Hematopoietic multipotent progenitor cell treated with erythropoietin and hydrocortisone succinate and interleukin-3 and kit ligand, for 17 days (in vitro differentiated cells): ENCODE results near the gene UBL4B.

ENCODE experiments used
- DNase-seq: peaks from one replicate; pipeline ENCODE4 v3.0.0-alpha.2; 2015; ENCODE audit warnings: low spot score

The UBL4B gene

GRCh38 chr1:110114784-110115183 is 2.5 kb downstream of the UBL4B start:
- no peak for DNase-seq

GRCh38 chr1:110118636-110119396 is 6.6 kb downstream of the UBL4B start:
- no peak for DNase-seq

GRCh38 chr1:110119843-110120242 is 7.6 kb downstream of the UBL4B start:
- no peak for DNase-seq

GRCh38 chr1:110120960-110121561 is 8.8 kb downstream of the UBL4B start:
- DNase-seq, result no peak

GRCh38 chr1:110123224-110123623 is 11.0 kb downstream of the UBL4B start:
- no peak for DNase-seq

- no peak for DNase-seq
Observed at GRCh38 chr1:110125810-110126209, 13.6 kb downstream of the UBL4B start.

GRCh38 chr1:110130113-110130591 is 17.9 kb downstream of the UBL4B start:
- DNase-seq, result no peak

DNA sequence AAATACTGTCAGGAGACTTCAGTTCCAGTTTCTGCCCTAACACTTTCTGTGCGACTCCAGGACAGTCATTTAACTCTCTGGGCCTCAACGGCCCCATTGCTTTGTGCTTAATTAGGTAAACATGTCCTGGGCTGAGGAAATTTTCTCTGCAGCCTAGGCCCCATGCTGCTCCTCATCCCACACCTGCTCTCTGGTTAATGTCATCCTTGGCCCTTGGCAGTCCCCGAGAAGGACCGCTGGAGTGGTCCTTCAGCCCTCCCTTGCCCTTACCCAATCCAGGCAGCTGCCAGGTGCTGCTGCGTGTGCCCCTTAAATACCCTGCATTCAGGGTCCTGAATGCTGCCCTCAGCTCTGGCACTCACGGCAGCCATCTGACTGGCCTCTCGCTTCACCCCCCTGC is 18.7 kb downstream of the UBL4B start:
- no peak for DNase-seq

GRCh38 chr1:110132682-110133081 is 20.4 kb downstream of the UBL4B start:
- no peak for DNase-seq

GRCh38 chr1:110133436-110133835 is 21.2 kb downstream of the UBL4B start:
- no peak for DNase-seq

DNA sequence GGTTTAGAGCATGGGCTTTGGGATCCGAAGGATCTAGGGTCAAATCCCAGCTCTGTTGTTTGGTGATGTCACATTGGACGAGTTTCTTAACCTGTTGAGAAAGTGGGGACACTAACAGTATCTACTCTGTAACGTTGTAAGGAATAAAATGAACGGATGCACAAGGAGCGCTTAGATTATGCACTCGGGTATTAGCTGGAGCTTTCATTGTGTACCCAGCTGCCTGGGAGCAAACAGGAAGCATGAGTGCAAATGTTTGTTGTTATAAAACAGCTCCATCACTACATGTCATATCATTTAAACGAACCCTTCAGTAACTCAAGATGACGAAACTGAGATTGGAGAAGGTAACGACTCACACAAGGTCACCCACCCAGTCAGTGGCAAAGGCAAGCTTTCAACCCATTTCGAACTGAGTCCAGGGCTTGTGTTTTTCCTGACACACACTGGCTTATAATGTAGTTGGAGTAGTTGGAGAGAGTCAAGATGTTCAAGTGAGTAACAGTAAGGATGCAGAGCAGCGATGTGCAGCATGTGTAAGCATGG is 21.9 kb downstream of the UBL4B start:
- DNase-seq, result no peak

- DNase-seq, result no peak
Observed at GRCh38 chr1:110135246-110135645, 23.0 kb downstream of the UBL4B start.

DNA sequence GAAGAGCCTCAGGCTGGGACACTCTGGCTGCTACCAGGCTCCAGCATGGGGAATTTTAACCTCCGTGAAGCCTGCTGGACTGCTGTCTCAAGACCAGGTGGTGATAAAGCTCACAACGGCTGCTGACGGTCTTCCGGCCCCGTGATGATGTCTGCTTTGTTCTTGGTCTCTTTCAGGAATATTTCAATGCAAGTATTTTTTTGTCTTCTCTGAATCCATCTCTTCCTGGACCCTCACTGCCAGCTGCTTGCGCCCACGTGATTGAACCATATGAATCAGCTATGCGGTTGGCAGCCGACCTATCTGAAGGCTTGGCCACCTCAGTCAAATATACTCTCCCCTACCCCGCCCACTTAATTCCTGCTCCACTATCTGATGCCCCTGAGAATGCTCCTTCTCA is 23.4 kb downstream of the UBL4B start:
- DNase-seq, result no peak

DNA sequence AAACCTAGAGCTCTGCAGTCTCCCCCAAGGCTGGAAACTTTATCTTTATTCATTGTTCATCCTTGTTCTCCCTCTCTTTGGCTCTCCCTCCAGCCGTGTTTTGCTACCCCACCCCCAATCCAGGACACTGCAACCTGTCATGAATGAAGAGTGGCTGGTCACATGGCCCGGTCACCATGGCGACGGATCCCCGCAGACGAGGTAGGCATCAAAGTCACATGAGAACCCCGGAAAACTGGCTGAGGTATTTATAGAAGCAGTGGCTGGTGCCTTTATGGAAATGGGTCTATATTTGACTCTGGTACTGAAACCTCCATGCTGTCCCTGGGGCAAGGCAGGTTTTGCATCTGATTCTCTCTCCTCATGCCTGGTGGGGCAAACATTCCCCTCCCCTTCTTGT is 24.7 kb downstream of the UBL4B start:
- DNase-seq, result no peak

DNA sequence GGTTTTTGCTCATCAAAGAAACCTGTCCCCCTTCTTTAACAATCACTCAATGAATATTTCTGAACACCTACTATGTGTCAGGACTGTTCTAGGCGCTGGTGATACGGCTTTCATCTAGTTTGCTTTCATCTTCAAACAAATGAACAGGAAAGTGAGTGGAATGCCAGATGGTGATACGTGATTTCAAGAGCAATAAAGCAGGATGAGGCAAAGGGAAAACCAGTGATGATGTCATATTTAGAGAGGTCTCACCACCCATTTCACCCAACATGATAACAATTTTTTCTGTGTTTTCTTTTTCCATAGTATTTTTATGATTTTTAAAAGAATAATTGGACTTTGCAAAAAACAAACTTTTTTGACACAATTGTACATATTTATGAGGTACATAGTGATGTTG is 26.7 kb downstream of the UBL4B start:
- DNase-seq, result no peak

GRCh38 chr1:110144366-110144765 is 32.1 kb downstream of the UBL4B start:
- DNase-seq, result no peak

DNA sequence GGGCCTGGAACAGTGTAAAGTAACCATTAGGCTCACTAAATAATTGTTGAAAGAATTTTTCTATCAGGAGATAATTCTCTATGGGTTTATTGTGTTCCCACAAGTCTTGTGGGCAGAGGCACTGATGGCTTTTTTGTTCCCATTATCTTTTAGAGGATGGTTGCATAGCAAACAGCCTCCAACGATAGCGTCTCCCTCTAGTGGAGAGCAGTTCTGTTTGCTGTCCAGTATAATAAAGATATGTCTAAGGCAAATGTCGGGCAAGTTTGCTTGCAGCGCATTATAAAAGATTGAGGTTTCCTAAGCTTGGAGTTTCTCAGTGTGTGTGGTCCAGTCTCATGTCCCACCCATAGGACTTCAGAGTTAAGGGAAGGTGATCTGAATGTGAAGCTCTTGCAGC is 36.7 kb downstream of the UBL4B start:
- no peak for DNase-seq

DNA sequence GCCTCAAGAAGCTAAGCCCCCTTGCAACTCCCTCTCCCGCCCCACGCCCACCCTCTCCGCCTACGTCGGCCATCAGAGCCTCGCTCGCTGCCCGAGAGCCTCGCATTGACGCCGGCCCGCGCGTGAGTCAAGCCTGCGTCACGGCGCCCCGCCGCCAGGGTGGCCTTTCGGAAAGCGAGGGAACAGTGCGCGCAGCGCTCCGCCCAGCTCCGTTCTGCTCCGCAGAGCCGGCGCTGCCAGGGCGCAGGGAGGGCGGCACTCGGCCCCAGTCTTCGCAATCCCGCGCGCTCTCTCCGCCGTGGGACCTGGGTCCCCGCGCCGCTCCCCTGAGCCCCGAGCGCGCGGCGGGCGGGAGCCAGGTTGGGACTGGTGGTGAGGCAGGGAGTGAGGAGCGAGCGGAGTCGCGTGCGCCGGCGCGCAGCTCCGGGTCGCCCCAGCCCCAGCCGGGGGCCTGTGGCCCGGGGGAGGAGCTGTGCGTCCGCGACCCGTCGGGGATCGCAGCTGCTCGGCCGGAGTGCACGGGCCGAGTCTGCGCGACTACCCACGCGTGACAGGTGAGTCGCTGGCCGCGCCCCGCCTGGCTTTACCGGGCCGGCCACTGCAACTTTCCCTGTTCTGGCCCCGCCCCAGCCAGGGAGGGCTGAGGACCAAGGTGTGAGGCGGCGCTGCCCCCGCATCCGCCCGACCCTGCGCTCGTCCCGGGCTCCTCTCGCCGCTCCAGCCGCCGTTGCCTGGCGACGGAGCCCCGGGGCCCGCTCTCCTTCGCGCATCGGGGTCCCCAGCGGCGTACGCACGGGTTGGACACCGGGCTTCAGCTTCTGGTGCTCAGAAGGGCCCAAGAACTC is 38.3 kb downstream of the UBL4B start, which contains the start of gene SLC6A17:
TSS of gene SLC6A17 (plus strand) at position 165 of the 845 bp plus-strand sequence. CDS start 16,436 bp downstream, outside the sequence.
- DNase-seq, result no peak

GRCh38 chr1:110151175-110151669 is 39.0 kb downstream of the UBL4B start:
- no peak for DNase-seq

DNA sequence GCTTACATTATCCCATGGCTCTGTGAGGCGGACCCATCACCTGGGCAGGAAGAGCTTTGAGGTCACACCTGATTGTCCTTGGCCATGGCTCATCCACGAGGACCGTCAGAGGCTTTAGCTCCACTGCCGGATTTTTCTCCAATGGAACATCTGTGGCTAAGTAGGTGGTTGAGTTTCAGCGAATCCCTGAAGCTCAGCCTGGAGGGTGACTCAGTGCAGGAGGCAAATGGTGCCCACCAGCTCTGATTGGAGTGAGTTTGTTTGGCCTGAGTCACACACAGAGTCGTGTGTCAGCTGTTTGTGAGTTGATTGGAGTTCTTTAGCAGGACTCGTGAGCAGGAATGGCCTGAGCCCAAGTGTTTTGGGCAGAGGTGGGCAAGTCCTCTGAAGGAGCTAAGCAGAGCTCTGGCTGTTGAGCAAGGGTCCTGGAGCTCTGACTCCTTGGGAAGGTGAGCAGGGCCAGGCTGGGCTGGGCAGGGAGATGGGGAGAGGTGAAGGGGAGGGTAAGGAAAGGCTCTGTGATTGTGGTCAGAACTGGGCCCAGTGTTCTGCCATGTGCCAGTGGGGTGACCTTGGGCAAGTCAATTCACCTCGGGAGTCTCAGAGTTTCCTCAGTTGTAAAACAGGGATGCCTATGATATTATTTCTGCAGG is 40.0 kb downstream of the UBL4B start:
- no peak for DNase-seq

DNA sequence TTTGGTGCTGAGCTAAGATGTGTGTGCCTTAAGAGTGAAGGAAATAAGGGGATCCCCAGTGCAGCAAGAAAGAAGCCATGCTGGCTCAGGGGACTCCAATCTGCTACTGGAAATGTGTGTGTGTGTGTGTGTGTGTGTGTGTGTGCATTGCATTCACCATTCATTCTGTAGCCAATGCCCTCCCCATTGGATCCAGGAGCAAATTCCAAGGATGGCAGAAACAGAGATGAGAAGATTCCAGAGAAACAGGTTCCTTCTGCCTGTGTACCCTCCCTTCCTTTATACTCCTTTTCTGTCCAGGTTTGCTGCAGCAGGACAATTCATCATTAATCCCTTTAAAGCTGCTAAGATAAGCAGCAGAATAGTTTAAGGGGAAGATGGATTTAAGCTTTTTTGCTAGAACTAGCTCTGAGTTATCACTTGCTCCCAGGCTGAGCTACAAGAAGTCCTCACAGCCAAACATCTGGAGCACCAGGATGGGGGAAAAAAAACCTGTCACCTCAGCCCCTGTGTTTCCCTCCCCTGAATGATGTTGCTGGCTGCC is 41.2 kb downstream of the UBL4B start:
- DNase-seq, result no peak
